ENCODE data around the gene BBS12. TPM values are rescaled to one million over a fixed set of nuclear protein-coding genes. Genes with fewer than 3 reads are reported as not detected.

BBS12 gene
- total and polyA plus RNA-seq, 4 donors = 1.6 to 6.7 (median 3.1) TPM

DNA sequence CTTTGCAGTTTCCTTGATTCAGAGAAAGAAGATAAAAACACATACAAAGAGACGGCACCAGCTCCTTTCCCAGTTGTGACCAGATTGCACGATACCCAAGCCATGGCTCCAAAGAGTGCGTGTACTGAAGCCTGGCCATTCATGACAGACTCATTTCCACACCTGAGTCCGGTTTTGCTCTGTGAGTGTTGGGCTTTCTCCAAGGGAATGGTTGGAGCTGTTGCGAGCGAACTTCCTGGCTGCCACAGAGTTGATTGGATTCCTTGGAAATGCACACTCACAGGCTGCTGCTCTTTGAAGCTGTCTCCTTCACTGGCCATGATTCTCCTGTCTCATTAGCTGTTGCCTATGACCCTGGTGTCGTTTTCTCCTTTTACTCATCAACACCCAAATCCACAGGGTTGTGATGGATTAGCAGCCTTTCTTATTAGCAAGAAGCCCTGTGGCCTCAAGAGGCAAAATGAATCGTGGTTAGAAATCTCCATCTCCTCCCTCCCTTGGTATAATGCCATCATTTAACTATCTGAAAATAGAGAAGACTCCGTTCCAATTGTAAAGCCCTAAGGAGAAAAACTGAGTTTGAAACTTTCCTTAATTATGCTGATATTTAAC, 43.9 kb upstream of the BBS12 start:
- Histone ChIP-seq H3K4me1 (ENCODE audit: control insufficient read depth in 5 of 5, insufficient read depth in 5 of 5, low read length in 5 of 5) (peaks cover 0 to 1% (median 0%) of the 10 kb centered on the region in 5 donors), H3K4me3 (no peak overlapping the region), H3K27me3 (ENCODE audit: control insufficient read depth in 3 of 3, insufficient read depth in 3 of 3, low read length in 2 of 3) (no peaks in the 10 kb centered on the region), H3K36me3 (ENCODE audit: control insufficient read depth in 4 of 4, insufficient read depth in 4 of 4, low read length in 4 of 4) (no peaks in the 10 kb centered on the region), H3K27ac (ENCODE audit: low read depth in 1 of 2, low read length in 1 of 2) (peak overlapping the region in 1 of 2 donors; percentile 49), H3K9ac (ENCODE audit: insufficient read depth in 1 of 2, low read length in 2 of 2) (no peak overlapping the region), H3K9me3 (ENCODE audit: control insufficient read depth in 4 of 4, insufficient read depth in 3 of 4, low read length in 3 of 4) (no peaks in the 10 kb centered on the region)
- TF ChIP-seq, protein P1, sequence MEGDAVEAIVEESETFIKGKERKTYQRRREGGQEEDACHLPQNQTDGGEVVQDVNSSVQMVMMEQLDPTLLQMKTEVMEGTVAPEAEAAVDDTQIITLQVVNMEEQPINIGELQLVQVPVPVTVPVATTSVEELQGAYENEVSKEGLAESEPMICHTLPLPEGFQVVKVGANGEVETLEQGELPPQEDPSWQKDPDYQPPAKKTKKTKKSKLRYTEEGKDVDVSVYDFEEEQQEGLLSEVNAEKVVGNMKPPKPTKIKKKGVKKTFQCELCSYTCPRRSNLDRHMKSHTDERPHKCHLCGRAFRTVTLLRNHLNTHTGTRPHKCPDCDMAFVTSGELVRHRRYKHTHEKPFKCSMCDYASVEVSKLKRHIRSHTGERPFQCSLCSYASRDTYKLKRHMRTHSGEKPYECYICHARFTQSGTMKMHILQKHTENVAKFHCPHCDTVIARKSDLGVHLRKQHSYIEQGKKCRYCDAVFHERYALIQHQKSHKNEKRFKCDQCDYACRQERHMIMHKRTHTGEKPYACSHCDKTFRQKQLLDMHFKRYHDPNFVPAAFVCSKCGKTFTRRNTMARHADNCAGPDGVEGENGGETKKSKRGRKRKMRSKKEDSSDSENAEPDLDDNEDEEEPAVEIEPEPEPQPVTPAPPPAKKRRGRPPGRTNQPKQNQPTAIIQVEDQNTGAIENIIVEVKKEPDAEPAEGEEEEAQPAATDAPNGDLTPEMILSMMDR (IDR thresholded peaks at IDR 0.05; ENCODE audit: control extremely low read depth, extremely low read depth) = no peak
- DNase-seq (no peak), ATAC-seq (ENCODE audit: insufficient read depth, low FRiP score) (no peak)
- WGBS, 2 donors = 51 to 80% methylated on average over 9 of the region's 9 CpGs

DNA sequence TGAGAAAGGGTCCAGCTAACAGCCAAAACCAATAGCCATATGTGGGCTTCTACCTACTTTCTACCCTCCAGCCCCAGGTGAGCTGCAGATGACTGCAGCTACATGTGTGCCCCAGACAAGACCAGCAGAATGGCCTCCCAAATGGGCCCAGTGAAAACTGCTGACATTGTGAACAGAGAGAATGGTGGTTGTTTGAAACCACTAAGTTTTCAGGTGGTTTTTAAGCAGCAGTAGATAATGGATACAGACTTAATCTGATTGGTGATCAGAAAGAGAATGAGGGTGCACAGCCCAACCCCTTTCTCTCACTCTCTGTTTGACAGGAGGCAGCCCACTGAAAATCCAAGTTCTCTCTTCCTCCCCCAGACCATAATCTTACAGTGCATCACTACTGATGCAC, 42.5 kb upstream of the BBS12 start:
- Histone ChIP-seq H3K9ac (ENCODE audit: insufficient read depth in 1 of 2, low read length in 2 of 2) (no peak overlapping the region), H3K36me3 (ENCODE audit: control insufficient read depth in 4 of 4, insufficient read depth in 4 of 4, low read length in 4 of 4) (no peaks in the 10 kb centered on the region), H3K27ac (ENCODE audit: low read depth in 1 of 2, low read length in 1 of 2) (no peak overlapping the region), H3K27me3 (ENCODE audit: control insufficient read depth in 3 of 3, insufficient read depth in 3 of 3, low read length in 2 of 3) (no peaks in the 10 kb centered on the region), H3K4me3 (no peak overlapping the region), H3K9me3 (ENCODE audit: control insufficient read depth in 4 of 4, insufficient read depth in 3 of 4, low read length in 3 of 4) (no peaks in the 10 kb centered on the region), H3K4me1 (ENCODE audit: control insufficient read depth in 5 of 5, insufficient read depth in 5 of 5, low read length in 5 of 5) (peaks cover 0 to 1% (median 0%) of the 10 kb centered on the region in 5 donors)
- TF ChIP-seq, protein P1 (IDR thresholded peaks at IDR 0.05; ENCODE audit: control extremely low read depth, extremely low read depth) = no peak
- ATAC-seq (ENCODE audit: insufficient read depth, low FRiP score) (no peak), DNase-seq (no peak)

- Histone ChIP-seq H3K4me1 (ENCODE audit: control insufficient read depth in 5 of 5, insufficient read depth in 5 of 5, low read length in 5 of 5) (peaks cover 0 to 1% (median 0%) of the 10 kb centered on the region in 5 donors), H3K9me3 (ENCODE audit: control insufficient read depth in 4 of 4, insufficient read depth in 3 of 4, low read length in 3 of 4) (no peaks in the 10 kb centered on the region), H3K27me3 (ENCODE audit: control insufficient read depth in 3 of 3, insufficient read depth in 3 of 3, low read length in 2 of 3) (no peaks in the 10 kb centered on the region), H3K27ac (ENCODE audit: low read depth in 1 of 2, low read length in 1 of 2) (no peak overlapping the region), H3K9ac (ENCODE audit: insufficient read depth in 1 of 2, low read length in 2 of 2) (no peak overlapping the region), H3K4me3 (no peak overlapping the region), H3K36me3 (ENCODE audit: control insufficient read depth in 4 of 4, insufficient read depth in 4 of 4, low read length in 4 of 4) (no peaks in the 10 kb centered on the region)
- 68 to 90% methylated on average over 4 of the region's 4 CpGs for WGBS, 2 donors
- no peak for DNase-seq
- ATAC-seq (ENCODE audit: insufficient read depth, low FRiP score) = no peak
- TF ChIP-seq, protein P1 (IDR thresholded peaks at IDR 0.05; ENCODE audit: control extremely low read depth, extremely low read depth) = no peak
Measured at GRCh38 chr4:122691988-122692387, 40.5 kb upstream of the BBS12 start.
